Measurements from ENCODE around the gene HADH.

- TF ChIP-seq MYNN (tag by site-specific recombination; IDR thresholded peaks at IDR 0.05; ENCODE audit: borderline replicate concordance) = no peak
- TF ChIP-seq ZNF664 (tag by site-specific recombination; IDR thresholded peaks at IDR 0.05) = no peak
- TF ChIP-seq ZNF138 (tag by site-specific recombination; IDR thresholded peaks at IDR 0.05; ENCODE audit: borderline replicate concordance) = no peak
- TF ChIP-seq ZNF274 (IDR thresholded peaks at IDR 0.05; ENCODE audit: low read length) = no peak
- no peak for TF ChIP-seq ZNF274 (tag by site-specific recombination; IDR thresholded peaks at IDR 0.05; ENCODE audit: borderline replicate concordance)
- TF ChIP-seq TSHZ1 (tag by site-specific recombination; IDR thresholded peaks at IDR 0.05; ENCODE audit: borderline replicate concordance) = no peak
- no peak for TF ChIP-seq ZNF335 (tag by site-specific recombination; conservative IDR thresholded peaks at IDR 0.05)
- TF ChIP-seq ZBTB44 (tag by site-specific recombination; IDR thresholded peaks at IDR 0.05) = no peak
- TF ChIP-seq ZNF239 (tag by site-specific recombination; IDR thresholded peaks at IDR 0.05) = no peak
- TF ChIP-seq REST (tag by site-specific recombination; IDR thresholded peaks at IDR 0.05) = no peak
- no peak for TF ChIP-seq ZNF768 (tag by site-specific recombination; IDR thresholded peaks at IDR 0.05)
- TF ChIP-seq KLF17 (tag by site-specific recombination; IDR thresholded peaks at IDR 0.05) = no peak
- no peak for TF ChIP-seq ZNF747 (tag by site-specific recombination; IDR thresholded peaks at IDR 0.05)
- no peak for TF ChIP-seq ZNF692 (tag by site-specific recombination; IDR thresholded peaks at IDR 0.05)
Observed at GRCh38 chr4:108043526-108043925, 53.8 kb downstream of the HADH start.
